HG02884 (cell line): Measurements from ENCODE around the gene UBXN4.
"Not testable (repeated sequence)": the region's sequence is repeated elsewhere in the genome, so short reads cannot be mapped to it uniquely, and the experiment has no call there.

Experiments
- ATAC-seq: cut with Tn5 transposase; IDR thresholded peaks from one replicate; pipeline ENCODE4 v1.9.1; 2021; ENCODE audit warnings: mild to moderate bottlenecking, moderate library complexity; ENCODE audit not compliant: unreplicated experiment

Gene UBXN4, protein sequence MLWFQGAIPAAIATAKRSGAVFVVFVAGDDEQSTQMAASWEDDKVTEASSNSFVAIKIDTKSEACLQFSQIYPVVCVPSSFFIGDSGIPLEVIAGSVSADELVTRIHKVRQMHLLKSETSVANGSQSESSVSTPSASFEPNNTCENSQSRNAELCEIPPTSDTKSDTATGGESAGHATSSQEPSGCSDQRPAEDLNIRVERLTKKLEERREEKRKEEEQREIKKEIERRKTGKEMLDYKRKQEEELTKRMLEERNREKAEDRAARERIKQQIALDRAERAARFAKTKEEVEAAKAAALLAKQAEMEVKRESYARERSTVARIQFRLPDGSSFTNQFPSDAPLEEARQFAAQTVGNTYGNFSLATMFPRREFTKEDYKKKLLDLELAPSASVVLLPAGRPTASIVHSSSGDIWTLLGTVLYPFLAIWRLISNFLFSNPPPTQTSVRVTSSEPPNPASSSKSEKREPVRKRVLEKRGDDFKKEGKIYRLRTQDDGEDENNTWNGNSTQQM

DNA sequence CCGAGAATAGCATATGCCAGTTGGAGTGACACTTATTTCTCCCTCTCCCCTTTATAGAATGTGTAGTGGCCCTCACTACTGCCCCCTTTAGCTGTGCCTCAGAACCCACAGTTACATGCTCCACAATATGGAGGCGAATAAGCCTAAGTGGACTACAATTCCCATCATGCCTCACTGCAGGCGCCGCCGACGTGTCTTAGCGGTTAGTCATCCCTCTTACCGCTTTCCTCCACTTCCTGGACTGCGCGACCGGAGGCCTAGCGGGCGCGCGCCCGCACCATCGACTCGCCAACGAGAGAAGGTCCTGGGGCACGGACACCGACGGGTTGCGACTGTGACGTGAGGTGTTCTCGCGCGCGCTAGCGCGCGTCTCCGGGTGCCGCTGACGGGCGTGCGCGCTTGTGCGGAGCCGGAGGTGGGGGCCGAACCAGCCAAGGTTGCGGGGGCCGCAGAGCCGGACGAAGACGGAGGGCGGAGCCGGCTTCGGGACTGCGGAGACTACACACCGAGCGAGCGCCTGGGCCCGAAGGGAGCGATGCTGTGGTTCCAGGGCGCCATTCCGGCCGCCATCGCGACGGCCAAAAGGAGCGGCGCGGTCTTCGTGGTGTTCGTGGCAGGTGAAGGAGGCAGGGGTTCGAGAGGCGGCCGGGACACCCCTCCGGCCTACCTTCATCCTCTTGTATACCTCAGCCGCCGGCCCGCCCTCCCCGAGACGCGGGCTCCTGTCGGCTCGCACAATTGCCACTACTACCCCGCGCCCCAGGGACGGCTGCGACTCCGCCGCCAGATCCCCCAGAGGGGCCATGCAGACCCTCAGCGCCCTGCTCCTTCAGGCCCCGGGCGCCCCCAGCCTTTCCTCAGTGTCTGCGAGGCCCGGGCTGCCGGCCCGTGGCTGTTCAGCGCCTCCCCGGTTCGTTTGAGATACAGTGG lies at the start of gene UBXN4:
Gene UBXN4, plus strand, starts transcription at position 461 of the 930 bp plus-strand sequence. Its CDS starts 75 bp downstream, at position 536.
- ATAC-seq, result peak; percentile 89

DNA sequence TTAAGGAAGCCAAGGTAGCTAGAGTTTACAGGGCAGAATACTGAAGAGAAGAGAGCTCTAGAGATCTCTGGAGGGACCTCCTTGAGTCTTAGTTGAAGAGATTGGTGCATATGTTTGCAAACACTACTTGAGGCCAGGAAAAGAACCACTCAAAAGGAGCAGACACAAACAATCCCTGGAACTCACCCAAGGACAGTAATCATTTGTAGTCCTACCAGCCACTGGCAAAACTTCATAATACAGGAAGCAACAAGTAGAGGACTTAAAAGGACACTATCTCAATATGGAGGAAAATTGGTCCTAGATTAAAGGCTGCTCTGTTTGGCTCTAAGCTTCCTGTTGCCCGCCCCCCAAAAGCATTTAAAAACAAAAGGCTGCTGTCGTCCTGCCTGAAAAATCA lies 46.9 kb upstream of the UBXN4 start:
- ATAC-seq, result no peak

DNA sequence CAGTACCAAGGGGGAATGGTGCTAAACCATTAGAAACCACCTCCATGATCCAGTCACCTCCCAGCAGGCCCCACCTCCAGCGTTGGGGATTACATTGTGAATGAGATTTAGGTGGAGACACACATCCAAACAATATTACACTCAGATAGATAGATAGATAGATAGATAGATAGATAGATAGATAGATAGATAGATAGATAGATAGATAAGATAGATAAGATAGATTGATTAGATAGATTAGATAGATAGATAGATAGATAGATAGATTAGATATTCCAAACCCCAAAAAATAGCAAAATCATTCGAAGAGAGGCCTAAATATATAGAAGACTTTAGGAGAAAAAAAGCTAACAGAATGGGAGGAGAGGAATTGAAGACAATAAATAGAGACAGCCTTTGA lies 42.8 kb upstream of the UBXN4 start:
- no peak for ATAC-seq

DNA sequence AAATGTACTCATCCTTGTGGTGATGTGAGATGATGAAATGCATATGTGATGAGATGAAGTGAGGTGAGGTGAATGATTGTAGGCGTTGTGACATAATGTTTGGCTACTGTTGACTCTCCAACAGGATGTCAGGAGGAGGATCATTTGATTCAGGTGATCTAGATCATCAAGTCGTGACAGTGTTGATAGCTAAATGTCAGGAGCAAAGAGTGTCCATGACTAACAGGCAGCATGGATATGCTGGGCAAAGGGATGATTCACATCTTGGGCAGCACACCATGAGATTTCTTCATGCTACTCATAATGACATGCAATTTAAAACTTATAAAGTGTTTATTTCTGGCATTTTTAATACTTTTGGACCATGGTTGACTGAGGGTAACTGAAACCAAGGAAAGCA lies 40.2 kb upstream of the UBXN4 start:
- ATAC-seq, result no peak

DNA sequence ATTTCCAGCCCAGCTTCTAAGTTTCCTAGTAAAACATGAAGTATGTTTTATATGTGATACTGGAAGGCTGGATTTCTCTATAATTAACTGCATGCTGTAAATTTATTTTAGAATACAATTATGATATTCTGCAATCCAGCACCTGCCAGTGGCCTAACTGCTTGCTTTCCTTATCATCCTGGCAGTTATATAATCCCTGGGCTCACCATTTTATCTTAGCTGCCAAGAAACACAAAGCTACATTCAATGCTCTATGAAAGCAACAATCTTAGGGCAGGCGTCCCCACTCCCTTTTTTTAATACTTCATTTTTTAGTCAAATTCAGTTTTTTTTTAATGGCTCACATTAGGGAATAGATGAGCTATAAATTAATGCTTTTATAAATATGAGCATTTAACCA lies 38.4 kb upstream of the UBXN4 start:
- ATAC-seq, result no peak

DNA sequence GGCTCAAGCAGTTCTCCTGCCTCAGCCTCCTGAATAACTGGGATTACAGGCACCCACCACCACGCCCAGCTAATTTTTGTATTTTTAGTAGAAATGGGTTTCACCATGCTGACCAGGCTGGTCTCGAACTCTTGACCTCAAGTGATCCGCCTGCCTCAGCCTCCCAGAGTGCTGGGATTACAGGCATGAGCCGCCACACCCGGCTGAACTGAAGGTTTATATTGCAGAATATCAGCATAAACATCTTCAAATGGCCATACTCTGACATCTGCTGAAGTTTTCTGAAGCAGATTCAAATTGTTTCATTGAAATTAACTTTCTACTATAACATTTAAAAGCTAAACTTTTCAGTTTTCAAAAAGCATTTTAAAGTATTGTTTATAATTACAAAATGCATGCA lies 37.6 kb upstream of the UBXN4 start:
- not testable (repeated sequence) for ATAC-seq

DNA sequence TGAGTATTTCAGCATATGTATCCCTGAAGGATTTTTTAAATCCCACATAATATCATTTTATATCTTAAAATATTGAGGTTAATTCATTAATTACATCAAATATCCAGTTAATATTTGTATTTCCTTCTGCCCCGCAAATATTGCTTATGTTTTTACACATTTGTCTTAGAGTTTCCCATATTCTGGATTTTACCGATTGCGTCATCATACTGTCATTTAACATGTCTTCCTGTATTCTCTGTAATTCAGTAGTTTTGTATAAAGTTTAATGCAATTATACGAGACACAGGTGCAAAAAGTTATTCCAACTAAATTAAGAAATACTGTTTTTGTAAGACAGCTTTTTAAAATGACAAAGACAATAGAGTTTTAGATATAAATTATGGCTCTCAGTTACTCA lies 33.5 kb upstream of the UBXN4 start:
- no peak for ATAC-seq

DNA sequence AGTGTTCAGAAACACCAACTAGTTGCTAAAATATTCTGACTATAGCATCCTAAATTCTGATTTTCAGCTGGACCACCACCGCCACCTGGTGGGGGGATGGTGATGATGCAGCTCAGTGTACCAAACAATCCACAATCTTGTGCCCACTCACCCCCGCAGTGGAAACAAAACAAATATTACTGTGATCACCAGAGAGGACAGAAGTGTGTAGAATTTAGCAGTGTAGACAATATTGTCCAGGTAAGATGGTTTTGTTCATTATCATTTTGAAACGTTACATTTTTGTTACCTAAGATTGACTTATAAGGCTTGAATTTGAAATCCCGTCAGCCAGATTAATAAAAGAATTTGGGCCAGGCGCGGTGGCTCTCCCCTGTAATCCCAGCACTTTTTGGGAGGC lies 31.7 kb upstream of the UBXN4 start:
- no peak for ATAC-seq

DNA sequence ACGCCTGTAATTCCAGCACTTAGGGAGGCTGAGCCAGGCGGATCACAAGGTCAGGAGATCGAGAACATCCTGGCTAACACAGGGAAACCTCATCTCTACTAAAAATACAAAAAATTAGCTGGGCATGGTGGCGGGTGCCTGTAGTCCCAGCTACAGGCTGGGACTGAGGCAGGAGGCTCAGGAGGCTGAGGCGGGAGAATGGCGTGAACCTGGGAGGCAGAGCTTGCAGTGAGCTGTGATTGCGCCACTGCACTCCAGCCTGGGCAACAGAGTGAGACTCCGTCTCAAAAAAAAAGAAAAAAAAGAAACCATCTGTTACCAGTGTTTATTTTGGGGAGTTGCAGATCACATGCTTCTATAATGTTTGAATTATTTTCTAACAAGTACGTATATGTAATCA lies 26.6 kb upstream of the UBXN4 start:
- not testable (repeated sequence) for ATAC-seq

DNA sequence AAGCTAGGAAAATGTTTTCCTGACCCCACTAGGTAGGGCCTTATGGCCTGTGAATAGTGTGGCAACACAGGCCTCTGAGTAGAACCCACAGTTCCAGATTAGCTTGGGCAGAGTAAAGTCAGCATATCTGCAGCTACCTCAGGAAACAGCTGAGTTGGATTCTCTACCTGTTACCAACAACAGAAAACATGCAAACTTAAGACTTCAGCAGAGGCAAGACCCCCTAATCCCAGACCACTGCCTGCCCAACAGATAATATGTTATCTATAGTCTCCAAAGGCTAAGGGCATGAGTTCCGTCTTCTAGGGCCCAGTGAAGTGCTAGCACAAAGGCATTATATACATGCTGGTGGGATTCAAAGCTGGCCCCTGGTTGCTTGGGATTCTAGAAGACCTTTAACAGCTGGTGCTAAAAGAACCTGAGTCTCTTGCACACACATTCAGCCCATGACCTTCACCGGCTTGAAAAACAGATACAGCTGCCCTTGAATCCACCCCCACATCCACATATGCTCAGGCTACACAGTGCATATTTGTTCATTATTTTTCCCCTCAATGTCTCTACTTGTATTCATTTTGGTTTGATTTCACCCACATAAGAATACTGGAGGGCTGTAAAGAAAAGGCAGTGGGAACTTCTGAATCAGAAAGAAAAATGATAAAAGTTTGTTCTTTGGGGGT lies 13.5 kb upstream of the UBXN4 start:
- no peak for ATAC-seq

DNA sequence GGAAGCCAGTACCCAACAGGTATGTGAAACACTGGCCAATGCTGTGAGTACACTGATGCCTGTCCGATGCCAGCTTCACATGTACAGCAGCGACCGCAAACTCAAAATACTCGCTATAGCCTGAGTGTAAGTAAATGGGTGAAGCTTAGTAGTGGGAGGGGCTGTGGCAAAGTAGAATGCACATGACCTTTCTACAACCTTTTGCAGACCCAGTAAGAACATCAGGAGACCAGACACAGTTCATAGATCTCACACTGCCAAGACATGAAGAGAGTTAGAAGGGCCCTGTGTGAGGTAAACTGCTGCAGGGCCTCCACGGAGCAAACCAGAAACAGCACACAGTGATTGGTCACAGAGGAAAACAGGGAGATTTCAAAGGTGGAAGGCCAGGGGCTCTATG lies 9.1 kb upstream of the UBXN4 start:
- ATAC-seq, result no peak

DNA sequence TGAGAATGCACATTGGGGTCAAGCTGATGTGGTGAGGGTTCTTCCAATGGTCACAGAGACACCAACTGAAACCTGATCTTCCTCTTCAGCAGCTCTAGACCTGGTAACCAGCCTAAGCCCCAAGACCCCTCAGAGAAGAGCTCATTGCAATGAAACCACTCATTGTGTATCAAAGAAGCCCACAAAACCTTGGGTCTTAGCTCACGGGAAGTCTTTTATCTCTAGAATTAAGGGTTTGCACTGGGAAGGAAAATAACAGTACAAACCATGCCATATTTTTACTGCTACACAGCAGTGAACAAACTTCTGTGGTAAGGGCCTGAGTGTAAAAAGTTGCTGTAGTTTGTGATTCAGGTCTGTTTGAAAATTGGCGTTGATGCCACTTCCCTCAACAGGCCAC lies 8.6 kb upstream of the UBXN4 start:
- no peak for ATAC-seq

DNA sequence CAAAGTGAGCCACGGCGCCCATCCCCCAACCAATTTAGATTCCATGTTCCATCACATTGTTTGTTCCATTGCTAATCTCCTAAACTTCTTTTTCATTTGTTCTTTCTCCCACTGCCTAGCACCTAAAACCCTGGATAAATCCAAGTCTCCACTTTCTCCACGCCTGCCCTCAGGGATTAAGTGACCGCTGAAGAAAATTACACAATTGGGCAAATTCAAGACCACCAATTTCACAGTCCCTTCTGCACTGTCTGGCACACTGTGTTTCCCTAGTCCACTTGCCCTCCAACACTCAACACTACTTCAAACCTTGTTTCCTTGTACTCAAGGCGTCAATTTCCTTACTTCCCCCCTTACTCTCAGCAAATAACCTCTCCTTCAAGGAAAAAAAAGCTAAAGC lies 5.1 kb upstream of the UBXN4 start:
- ATAC-seq, result no peak

DNA sequence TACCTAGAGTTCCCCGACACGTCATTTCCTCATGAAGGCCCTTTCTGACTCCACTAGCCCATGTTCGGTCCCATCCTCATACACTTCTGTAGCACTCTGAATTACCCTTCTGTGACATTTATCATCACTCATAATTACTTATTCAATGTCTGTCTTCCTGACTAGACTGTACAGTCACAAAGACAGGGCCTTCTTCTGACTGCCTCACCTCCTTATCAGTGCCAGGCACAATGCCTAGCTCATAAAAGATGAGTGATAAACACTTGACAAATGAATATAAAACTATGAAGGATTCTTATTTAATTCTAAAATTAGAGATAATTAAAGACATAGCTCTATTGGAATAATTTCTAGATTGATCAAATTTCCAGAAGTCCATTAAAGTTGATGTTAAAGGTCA lies 1.4 kb upstream of the UBXN4 start:
- ATAC-seq, result no peak

DNA sequence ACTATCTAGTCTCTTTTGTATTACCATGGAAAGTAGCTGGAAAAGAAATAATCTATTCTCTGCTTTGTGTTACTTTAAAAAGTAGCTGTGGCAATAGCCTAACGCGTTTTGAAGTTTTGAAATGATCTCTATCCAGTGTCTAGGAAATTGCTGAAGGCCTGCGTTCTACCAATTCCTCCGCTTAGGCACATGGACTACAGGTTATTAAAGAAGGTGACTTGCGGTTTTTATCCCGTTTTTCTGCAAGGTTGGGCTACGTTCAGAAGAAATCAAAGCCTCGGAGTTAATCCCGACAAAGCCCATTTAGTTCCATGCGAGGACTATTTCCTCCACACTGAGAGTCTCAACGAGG lies 636 bp upstream of the UBXN4 start:
- ATAC-seq, result no peak

DNA sequence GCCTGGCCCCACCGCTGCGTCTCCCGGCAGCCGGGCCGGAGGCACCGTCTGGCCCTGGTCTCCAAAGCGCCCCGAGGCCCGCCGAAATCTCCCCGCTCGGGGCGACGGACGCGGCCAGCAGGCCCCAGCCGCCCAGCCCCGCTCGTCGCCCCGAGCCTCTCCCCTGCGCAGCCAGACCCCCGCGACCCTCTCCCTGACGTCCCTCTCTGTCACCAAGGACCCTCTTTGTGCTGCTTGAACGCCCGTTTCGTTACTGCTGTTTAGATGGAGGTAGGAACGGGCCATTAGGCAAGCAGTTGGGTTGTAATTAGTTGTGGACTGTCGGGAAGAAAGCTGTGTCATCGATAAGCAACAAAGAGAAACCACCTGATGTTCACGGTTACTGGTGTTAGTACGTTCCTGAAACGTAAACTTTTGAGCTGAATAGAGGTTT lies 686 bp downstream of the UBXN4 start:
- ATAC-seq, result peak; percentile 17

DNA sequence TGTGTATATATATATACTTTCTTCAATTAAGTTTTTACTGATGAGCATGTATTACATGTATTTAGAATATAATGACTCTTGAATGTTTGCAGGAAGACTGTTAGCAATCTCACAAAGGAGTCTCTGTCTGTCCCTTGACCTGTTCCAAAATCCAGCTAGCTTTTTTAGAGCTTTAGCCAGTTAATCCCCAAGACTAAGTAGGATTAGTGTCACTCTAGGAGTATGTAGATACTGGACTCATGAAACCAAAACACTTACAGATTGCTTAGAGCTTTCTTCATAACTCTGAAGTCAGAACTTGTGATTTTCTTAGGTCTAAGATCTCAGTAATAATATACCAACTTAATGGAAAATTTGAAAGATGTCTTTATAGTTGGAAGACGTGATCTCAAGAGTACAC lies 2.2 kb downstream of the UBXN4 start:
- no peak for ATAC-seq

DNA sequence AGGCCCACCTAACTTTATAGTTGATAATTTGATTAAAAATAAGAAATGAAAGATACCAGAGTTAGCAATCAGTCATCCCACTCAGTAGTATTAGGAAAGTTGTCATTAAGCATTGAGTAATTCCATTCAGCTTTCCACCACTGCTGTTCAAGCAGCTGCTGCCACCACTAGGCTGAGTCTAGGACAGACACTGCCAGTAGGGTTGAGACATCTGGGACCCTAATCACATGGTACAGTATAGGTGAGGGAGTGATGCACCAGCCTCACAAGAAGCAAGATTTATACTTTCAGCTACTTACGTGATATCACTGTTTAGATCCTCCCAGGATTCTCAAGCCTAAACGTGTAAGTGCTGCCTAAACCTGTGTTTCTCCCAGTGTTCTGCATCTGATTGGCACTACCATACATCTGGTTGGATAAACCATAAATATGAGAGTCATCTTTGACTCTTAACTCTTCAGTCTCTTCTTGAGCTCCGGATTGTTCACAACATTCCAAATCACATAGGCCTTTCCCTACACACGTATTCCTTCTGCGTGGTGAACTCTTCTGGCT lies 3.2 kb downstream of the UBXN4 start:
- ATAC-seq, result no peak

DNA sequence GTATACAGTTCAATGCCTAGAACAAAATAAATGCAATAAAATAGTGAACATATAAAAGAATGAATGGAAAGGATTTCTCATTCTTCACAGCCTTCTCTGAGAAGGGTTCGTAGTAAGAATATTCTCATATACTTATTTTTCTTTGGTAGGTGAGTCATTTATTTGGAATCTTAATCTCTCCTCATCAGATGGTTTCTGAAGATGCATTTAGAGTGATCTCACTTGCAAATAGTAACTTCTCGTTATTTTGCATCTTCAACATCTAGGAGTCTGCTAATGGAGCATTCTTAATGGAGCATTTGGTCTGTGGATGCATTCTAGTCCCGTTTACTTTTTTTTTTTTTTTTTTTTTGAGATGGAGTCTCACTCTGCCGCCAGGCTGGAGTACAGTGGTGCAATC lies 3.9 kb downstream of the UBXN4 start:
- no peak for ATAC-seq

DNA sequence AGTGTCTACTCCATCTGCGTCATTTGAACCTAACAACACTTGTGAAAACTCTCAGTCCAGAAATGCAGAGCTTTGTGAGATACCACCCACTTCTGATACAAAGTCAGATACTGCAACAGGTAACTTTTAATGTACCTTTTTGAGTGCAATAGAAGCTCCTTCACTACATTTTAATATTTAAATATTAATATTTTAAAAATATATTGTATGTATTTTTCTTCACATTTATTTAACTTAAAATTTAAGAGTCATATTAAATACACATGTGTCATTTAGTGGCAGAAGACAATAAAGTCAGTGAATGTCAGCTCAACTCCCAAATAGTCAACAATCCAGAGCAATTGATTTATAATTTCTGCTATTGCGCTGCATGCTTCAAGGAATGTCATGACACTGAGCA lies 13.9 kb downstream of the UBXN4 start:
- no peak for ATAC-seq

DNA sequence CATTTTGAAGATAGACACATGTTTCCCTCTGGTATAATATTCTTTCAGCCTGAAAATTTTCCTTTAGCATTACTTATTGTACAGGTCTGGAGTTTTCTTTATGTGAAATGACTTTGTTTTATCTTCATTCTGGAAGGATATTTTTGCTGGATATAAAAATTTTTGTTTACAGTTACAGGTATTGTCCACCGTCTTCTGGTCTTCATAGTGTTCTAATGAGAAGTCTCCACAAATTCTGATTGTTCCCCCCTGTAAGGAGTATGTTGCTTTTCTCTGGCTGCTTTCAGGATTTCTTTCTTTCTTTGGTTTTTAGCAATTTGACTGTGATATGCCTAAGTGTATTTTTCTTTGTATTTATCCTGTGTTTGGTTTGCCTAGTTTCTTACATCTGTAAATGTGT lies 15.0 kb downstream of the UBXN4 start:
- no peak for ATAC-seq
